HCT116 (cell line): ENCODE data around the gene RALGPS1.

Experiments
- ATF3 ChIP-seq: IDR thresholded peaks from 2 replicates; pipeline ENCODE4 v1.6.1; 2012
- CBX3 ChIP-seq: IDR thresholded peaks from 2 replicates; pipeline ENCODE4 v1.6.1; 2012; ENCODE audit warnings: low read depth
- CTCF ChIP-seq, 3 experiments: fragments of 200-600 bp in 1 of 3; sonication (generic) in 1 of 3; IDR thresholded peaks in 2 of 3; conservative IDR thresholded peaks in 1 of 3; 2 replicates each; pipeline ENCODE4 v1.5.1; 2012 to 2017; ENCODE audit warnings: low read depth in 2 of 3, low read length in 2 of 3, antibody characterized with exemption in 1 of 3, borderline replicate concordance in 1 of 3, control low read depth in 1 of 3, mild to moderate bottlenecking in 1 of 3, mixed read lengths in 1 of 3, mixed run types in 1 of 3, moderate library complexity in 1 of 3; ENCODE audit not compliant: insufficient read depth in 1 of 3
- JUND ChIP-seq: IDR thresholded peaks from 2 replicates; pipeline ENCODE4 v1.6.1; 2012
- MAX ChIP-seq: IDR thresholded peaks from 2 replicates; pipeline ENCODE4 v1.6.1; 2012
- POLR2A ChIP-seq: IDR thresholded peaks from 2 replicates; pipeline ENCODE4 v1.7.0; 2011; ENCODE audit warnings: borderline replicate concordance; ENCODE audit not compliant: insufficient read depth, insufficient read length; ENCODE audit errors: extremely low read depth
- POLR2AphosphoS5 ChIP-seq: IDR thresholded peaks from 2 replicates; pipeline ENCODE4 v1.6.1; 2011; ENCODE audit warnings: mild to moderate bottlenecking, low read depth, low read length, moderate library complexity
- RAD21 ChIP-seq: IDR thresholded peaks from 2 replicates; pipeline ENCODE4 v1.6.1; 2012; ENCODE audit warnings: low read depth, mild to moderate bottlenecking
- SIN3A ChIP-seq: IDR thresholded peaks from 2 replicates; pipeline ENCODE4 v1.6.1; 2012; ENCODE audit warnings: low read depth
- SP1 ChIP-seq: IDR thresholded peaks from 2 replicates; pipeline ENCODE4 v1.6.1; 2012; ENCODE audit warnings: low read depth
- ZBTB33 ChIP-seq: IDR thresholded peaks from 2 replicates; pipeline ENCODE4 v1.6.1; 2011; ENCODE audit warnings: mild to moderate bottlenecking, low read length, moderate library complexity; ENCODE audit not compliant: insufficient replicate concordance; ENCODE audit errors: extremely low read depth
- ZNF274 ChIP-seq: fragments of 200-500 bp; sonication (Bioruptor generic); IDR thresholded peaks from 2 replicates; pipeline ENCODE4 v1.6.1; 2014; ENCODE audit warnings: mild to moderate bottlenecking, low read depth, low read length, inconsistent platforms

GRCh38 chr9:127075624-127076372 lies 161.2 kb downstream of the RALGPS1 start:
- TF ChIP-seq SP1 (no peak), CTCF (IDR thresholded peaks at IDR 0.05 in 2 of 3, conservative IDR thresholded peaks at IDR 0.05 in 1 of 3; ENCODE audit: borderline replicate concordance in 1 of 3, insufficient read depth in 1 of 3, low read depth in 2 of 3, low read length in 2 of 3) (no peak), RAD21 (no peak), ATF3 (no peak), SIN3A (no peak), ZBTB33 (no peak), JUND (no peak), CBX3 (no peak), MAX (no peak), POLR2A (no peak), ZNF274 (no peak), POLR2AphosphoS5 (no peak)
